GM10266 (cell line): ENCODE data around the gene MEGF10.
"Not testable (repeated sequence)": the region's sequence is repeated elsewhere in the genome, so short reads cannot be mapped to it uniquely, and the experiment has no call there.

ENCODE experiments used
- DNase-seq: peaks from one replicate; pipeline ENCODE4 v3.0.0; 2012; ENCODE audit errors: extremely low spot score
- TF ChIP-seq, protein P1 (sequence below): IDR thresholded peaks from 2 replicates; pipeline ENCODE4 v1.5.1; 2012; ENCODE audit warnings: mild to moderate bottlenecking, low read depth; ENCODE audit not compliant: control insufficient read depth, insufficient read depth; ENCODE audit errors: missing control alignments

The MEGF10 gene

DNA sequence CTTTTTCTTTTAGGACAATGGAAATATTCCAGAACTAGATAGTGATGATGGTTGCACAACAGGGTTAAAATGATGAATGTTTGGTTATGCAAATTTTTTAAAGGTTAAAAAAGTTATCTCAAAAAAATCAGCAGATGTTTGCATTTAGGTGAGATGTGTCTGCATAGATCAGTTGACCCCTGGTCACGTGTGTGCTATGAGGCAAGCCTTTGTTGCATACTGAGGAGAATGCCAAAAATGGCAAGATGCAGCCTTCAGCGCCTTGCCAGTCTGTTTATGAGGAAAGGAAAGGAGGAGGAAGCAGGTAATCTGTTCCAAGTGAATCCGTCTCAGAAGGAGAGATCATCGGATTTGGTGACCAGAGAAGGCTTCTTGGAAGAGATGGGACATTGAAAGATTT is 11.9 kb downstream of the MEGF10 start:
- DNase-seq = no peak
- TF ChIP-seq, protein P1, sequence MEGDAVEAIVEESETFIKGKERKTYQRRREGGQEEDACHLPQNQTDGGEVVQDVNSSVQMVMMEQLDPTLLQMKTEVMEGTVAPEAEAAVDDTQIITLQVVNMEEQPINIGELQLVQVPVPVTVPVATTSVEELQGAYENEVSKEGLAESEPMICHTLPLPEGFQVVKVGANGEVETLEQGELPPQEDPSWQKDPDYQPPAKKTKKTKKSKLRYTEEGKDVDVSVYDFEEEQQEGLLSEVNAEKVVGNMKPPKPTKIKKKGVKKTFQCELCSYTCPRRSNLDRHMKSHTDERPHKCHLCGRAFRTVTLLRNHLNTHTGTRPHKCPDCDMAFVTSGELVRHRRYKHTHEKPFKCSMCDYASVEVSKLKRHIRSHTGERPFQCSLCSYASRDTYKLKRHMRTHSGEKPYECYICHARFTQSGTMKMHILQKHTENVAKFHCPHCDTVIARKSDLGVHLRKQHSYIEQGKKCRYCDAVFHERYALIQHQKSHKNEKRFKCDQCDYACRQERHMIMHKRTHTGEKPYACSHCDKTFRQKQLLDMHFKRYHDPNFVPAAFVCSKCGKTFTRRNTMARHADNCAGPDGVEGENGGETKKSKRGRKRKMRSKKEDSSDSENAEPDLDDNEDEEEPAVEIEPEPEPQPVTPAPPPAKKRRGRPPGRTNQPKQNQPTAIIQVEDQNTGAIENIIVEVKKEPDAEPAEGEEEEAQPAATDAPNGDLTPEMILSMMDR = no peak

DNA sequence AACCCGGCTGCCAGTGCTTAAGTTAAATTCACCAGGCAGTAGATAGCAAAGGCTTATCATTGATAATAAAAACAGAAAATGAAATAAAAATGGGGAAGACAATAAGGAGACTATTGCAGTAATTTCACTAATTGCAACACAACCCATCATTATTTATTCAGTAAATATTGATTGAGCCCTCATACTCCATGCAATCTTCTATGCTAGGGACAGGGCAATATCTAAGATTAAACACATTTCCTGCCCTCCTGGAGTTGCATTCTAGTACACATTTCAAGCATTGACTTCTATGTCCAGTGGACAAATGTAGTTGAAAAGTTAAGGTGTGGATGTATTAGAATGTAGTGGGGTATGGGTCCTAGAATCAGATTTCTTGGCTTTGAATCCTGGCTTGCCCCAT is 12.8 kb downstream of the MEGF10 start:
- DNase-seq = no peak
- TF ChIP-seq, protein P1 = no peak

DNA sequence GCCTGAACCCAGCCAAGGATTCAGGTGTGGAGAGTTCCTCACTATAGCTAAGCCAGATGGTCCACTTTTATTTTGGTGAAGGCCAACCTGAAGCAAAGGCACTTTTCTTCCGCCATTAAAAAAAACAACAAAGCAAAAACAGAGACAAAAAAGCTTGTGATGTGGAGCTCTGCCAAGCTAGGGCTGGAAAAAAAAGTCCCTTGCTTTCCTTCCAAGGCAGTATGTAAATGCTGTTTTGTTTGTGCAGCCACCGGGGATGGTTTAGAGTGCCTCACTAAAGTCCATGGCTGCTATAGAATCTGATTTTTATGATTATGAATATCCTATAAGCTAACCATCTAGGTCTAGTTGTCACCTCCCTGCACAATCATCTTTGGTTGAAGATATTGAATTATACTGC is 14.9 kb downstream of the MEGF10 start:
- TF ChIP-seq, protein P1 = no peak
- DNase-seq = no peak

DNA sequence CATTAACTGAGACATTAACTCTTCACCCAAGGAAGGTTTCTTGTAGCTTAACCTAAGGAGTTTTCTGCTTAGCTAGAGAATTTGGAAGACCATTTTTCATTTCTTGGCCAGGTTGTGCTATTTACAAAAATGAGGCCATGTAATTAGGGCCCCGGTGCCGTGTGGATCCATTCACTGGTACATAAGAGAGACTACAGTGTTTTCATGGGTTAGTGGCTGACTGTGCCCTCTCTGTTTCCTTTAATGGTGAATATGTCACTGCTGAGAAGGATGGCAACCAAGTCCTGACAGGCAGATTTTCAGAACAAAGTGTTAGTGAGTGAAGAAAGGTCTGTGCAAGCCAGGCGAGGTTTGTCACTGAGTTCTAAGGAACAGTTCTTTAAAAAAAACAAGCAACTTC is 15.4 kb downstream of the MEGF10 start:
- DNase-seq = no peak
- TF ChIP-seq, protein P1 = no peak

DNA sequence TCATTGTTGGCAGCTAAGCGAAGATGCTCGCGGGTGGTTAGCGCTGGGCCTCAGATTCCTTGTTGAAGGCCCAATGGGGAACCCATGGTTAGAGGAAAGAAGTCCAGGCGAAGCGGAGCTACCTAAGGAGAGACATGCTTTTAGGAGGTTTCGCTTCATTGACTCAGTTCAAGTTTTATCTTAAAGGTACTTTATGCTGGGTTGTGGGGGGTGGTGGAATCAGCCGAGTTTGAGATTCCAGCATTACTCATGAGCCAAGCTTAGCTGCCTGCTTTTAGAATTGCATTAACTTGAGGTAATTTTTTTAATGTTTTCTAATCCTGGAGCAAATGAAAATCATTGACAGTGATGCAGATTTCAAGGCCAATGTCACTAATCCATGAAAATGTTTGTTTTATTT is 16.1 kb downstream of the MEGF10 start:
- DNase-seq = no peak
- TF ChIP-seq, protein P1 = no peak

DNA sequence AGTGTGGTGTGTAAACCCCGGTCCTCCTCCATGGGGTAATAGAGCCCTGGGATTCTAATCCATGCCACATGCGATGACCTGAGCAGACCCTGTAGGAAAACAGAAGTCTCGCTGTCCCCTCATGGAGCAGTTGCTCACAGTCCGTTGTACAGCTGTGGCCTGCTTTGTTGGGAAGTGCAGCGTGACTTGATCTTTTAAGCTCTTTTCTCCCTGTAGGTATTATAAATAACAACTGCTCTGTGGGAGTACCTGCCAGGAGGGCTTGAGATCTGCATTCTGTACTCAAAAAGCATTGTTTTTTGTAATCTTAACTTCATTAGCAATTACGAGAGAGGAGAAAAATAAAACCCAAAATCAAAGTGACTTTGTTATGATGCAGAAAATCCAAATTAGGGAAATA is 17.3 kb downstream of the MEGF10 start:
- no peak for DNase-seq
- TF ChIP-seq, protein P1 = no peak

DNA sequence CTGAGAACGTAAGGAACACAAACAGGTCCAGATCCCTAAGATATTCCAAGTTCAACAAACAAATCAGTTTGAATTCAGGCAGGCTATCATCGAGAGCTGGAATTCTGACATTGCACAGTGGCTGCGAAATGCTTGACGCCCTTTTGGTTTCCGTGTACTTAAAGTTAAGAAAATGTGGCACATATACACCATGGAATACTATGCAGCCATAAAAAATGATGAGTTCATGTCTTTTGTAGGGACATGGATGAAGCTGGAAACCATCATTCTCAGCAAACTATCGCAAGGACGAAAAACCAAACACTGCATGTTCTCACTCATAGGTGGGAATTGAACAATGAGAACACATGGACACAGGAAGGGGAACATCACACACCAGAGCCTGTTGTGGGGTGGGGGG is 17.7 kb downstream of the MEGF10 start:
- DNase-seq = not testable (repeated sequence)

DNA sequence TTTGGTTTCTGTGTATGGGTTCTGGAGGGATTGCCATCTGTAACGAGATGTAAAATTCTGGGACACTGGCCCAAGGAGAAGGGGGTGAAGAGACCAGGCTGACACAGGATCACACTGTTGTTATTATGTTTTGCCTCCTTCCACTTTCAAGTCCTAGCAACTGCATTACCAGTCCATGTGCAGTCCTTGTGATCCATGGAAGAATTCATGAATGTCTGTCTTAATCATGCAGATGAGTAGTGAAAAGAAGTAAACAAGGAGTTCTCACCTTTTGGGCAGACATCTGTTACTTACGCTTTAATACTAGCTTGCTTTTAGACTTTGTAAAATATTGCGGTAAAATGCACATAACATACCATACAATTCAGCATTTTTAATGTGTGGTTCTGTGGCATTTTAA is 18.3 kb downstream of the MEGF10 start:
- no peak for DNase-seq
- TF ChIP-seq, protein P1 = no peak
